ENCODE results near the gene SLC25A26. TPM values are rescaled to one million over a fixed set of nuclear protein-coding genes. Genes with fewer than 3 reads are reported as not detected.

SLC25A26 gene
- total RNA-seq, 2 experiments from 2014 or later: 22.6 TPM

GRCh38 chr3:66407611-66408218 is 186.9 kb downstream of the SLC25A26 start:
- Mint-ChIP-seq H3K27me3 (no peaks in the 10 kb centered on the region), H3K9me3 (no peaks in the 10 kb centered on the region), H3K27ac (no peak overlapping the region), H3K36me3 (peaks cover 26% of the 10 kb centered on the region), H3K4me1 (ENCODE audit: low read depth) (no peaks in the 10 kb centered on the region), H3K4me3 (no peak overlapping the region)
- intact Hi-C loops (cut with micrococcal nuclease): loop anchor here (1.0 kb wide), 2 partner anchors 94 to 409 kb away; partner anchors contain the start of gene LRIG1
- POLR2A ChIA-PET: interaction anchor here (0.6 kb wide), 1 partner anchor 103 kb away, joined by 3 read pairs; no protein-coding TSS in a partner anchor
- peak; percentile 80 for DNase-seq
- CTCF ChIA-PET: interaction anchor here (0.6 to 8.5 kb wide), 54 partner anchors 10 to 414 kb away, joined by 3 to 71 read pairs (median 4); no protein-coding TSS in a partner anchor

GRCh38 chr3:66409771-66410754 is 189.3 kb downstream of the SLC25A26 start:
- no peak overlapping the region for H3K27ac Mint-ChIP-seq
- ChIA-PET CTCF (interaction anchor here (0.9 to 8.5 kb wide), 7 partner anchors 7 to 412 kb away, joined by 3 to 71 read pairs (median 4); no protein-coding TSS in a partner anchor), POLR2A (no interaction called here)
- intact Hi-C loops (cut with micrococcal nuclease): no loop called here
- peaks cover 35% of the 10 kb centered on the region for H3K36me3 Mint-ChIP-seq
- H3K4me3 Mint-ChIP-seq: no peak overlapping the region
- H3K27me3 Mint-ChIP-seq: no peaks in the 10 kb centered on the region
- peaks cover 7% of the 10 kb centered on the region for H3K4me1 Mint-ChIP-seq (ENCODE audit: low read depth)
- no peak for DNase-seq
- no peaks in the 10 kb centered on the region for H3K9me3 Mint-ChIP-seq

GRCh38 chr3:66410976-66411375 is 190.2 kb downstream of the SLC25A26 start:
- Mint-ChIP-seq H3K27me3 (no peaks in the 10 kb centered on the region), H3K9me3 (no peaks in the 10 kb centered on the region), H3K4me3 (no peak overlapping the region), H3K36me3 (peaks cover 35% of the 10 kb centered on the region), H3K4me1 (ENCODE audit: low read depth) (peaks cover 7% of the 10 kb centered on the region), H3K27ac (no peak overlapping the region)
- CTCF ChIA-PET: interaction anchor here (0.9 to 8.5 kb wide), 4 partner anchors 91 to 411 kb away, joined by 3 to 71 read pairs (median 6); no protein-coding TSS in a partner anchor
- no peak for DNase-seq
- intact Hi-C loops (cut with micrococcal nuclease): no loop called here
- POLR2A ChIA-PET: no interaction called here

GRCh38 chr3:66411474-66411873 is 190.7 kb downstream of the SLC25A26 start:
- peak overlapping the region; percentile 38 for H3K27ac Mint-ChIP-seq
- POLR2A ChIA-PET: no interaction called here
- H3K9me3 Mint-ChIP-seq: no peaks in the 10 kb centered on the region
- CTCF ChIA-PET: interaction anchor here (1.9 to 8.5 kb wide), 2 partner anchors 406 to 410 kb away, joined by 8 to 71 read pairs; no protein-coding TSS in a partner anchor
- no peak overlapping the region for H3K4me3 Mint-ChIP-seq
- H3K27me3 Mint-ChIP-seq: no peaks in the 10 kb centered on the region
- H3K36me3 Mint-ChIP-seq: peaks cover 39% of the 10 kb centered on the region
- DNase-seq: no peak
- intact Hi-C loops (cut with micrococcal nuclease): no loop called here
- peaks cover 7% of the 10 kb centered on the region for H3K4me1 Mint-ChIP-seq (ENCODE audit: low read depth)

- Mint-ChIP-seq H3K4me3 (no peak overlapping the region), H3K27me3 (no peaks in the 10 kb centered on the region), H3K9me3 (no peaks in the 10 kb centered on the region), H3K36me3 (peaks cover 40% of the 10 kb centered on the region), H3K4me1 (ENCODE audit: low read depth) (peaks cover 7% of the 10 kb centered on the region), H3K27ac (no peak overlapping the region)
- CTCF ChIA-PET: interaction anchor here (1.5 to 8.5 kb wide), 3 partner anchors 79 to 410 kb away, joined by 3 to 71 read pairs (median 8); no protein-coding TSS in a partner anchor
- no peak for DNase-seq
- intact Hi-C loops (cut with micrococcal nuclease): no loop called here
- POLR2A ChIA-PET: no interaction called here
Measured at GRCh38 chr3:66411961-66412887, 191.4 kb downstream of the SLC25A26 start.

GRCh38 chr3:66413151-66413751 is 192.4 kb downstream of the SLC25A26 start:
- CTCF ChIA-PET: interaction anchor here (1.5 to 8.5 kb wide), 2 partner anchors 78 to 404 kb away, joined by 3 to 71 read pairs; no protein-coding TSS in a partner anchor
- Mint-ChIP-seq H3K9me3 (no peaks in the 10 kb centered on the region), H3K36me3 (peaks cover 40% of the 10 kb centered on the region), H3K27ac (peak overlapping the region; percentile 15), H3K4me1 (ENCODE audit: low read depth) (peaks cover 9% of the 10 kb centered on the region), H3K27me3 (no peaks in the 10 kb centered on the region), H3K4me3 (no peak overlapping the region)
- intact Hi-C loops (cut with micrococcal nuclease): no loop called here
- POLR2A ChIA-PET: no interaction called here
- peak; percentile 25 for DNase-seq

GRCh38 chr3:66414846-66415245 is 194.0 kb downstream of the SLC25A26 start:
- no peaks in the 10 kb centered on the region for H3K27me3 Mint-ChIP-seq
- intact Hi-C loops (cut with micrococcal nuclease): no loop called here
- H3K9me3 Mint-ChIP-seq: no peaks in the 10 kb centered on the region
- H3K4me1 Mint-ChIP-seq (ENCODE audit: low read depth): peaks cover 20% of the 10 kb centered on the region
- peaks cover 45% of the 10 kb centered on the region for H3K36me3 Mint-ChIP-seq
- no peak overlapping the region for H3K27ac Mint-ChIP-seq
- ChIA-PET POLR2A (no interaction called here), CTCF (interaction anchor here (0.9 kb wide), 1 partner anchor 408 kb away, joined by 4 read pairs; no protein-coding TSS in a partner anchor)
- H3K4me3 Mint-ChIP-seq: no peak overlapping the region
- DNase-seq: no peak

- Mint-ChIP-seq H3K9me3 (peaks cover 6% of the 10 kb centered on the region), H3K27ac (no peak overlapping the region), H3K27me3 (no peaks in the 10 kb centered on the region), H3K36me3 (peaks cover 51% of the 10 kb centered on the region), H3K4me3 (no peak overlapping the region), H3K4me1 (ENCODE audit: low read depth) (peaks cover 29% of the 10 kb centered on the region)
- POLR2A ChIA-PET: no interaction called here
- DNase-seq: no peak
- intact Hi-C loops (cut with micrococcal nuclease): no loop called here
- CTCF ChIA-PET: no interaction called here
Measured at GRCh38 chr3:66415867-66416428, 195.1 kb downstream of the SLC25A26 start.

GRCh38 chr3:66416556-66417304 is 195.9 kb downstream of the SLC25A26 start:
- H3K9me3 Mint-ChIP-seq: peaks cover 12% of the 10 kb centered on the region
- intact Hi-C loops (cut with micrococcal nuclease): no loop called here
- CTCF ChIA-PET: interaction anchor here (0.8 kb wide), 1 partner anchor 7 kb away, joined by 4 read pairs; no protein-coding TSS in a partner anchor
- H3K36me3 Mint-ChIP-seq: peaks cover 54% of the 10 kb centered on the region
- no peak overlapping the region for H3K4me3 Mint-ChIP-seq
- H3K27ac Mint-ChIP-seq: no peak overlapping the region
- POLR2A ChIA-PET: no interaction called here
- no peaks in the 10 kb centered on the region for H3K27me3 Mint-ChIP-seq
- peaks cover 31% of the 10 kb centered on the region for H3K4me1 Mint-ChIP-seq (ENCODE audit: low read depth)
- DNase-seq: no peak

GRCh38 chr3:66418475-66418931 is 197.7 kb downstream of the SLC25A26 start:
- DNase-seq: no peak
- no peaks in the 10 kb centered on the region for H3K27me3 Mint-ChIP-seq
- H3K4me1 Mint-ChIP-seq (ENCODE audit: low read depth): peaks cover 26% of the 10 kb centered on the region
- no peak overlapping the region for H3K27ac Mint-ChIP-seq
- intact Hi-C loops (cut with micrococcal nuclease): no loop called here
- peaks cover 55% of the 10 kb centered on the region for H3K36me3 Mint-ChIP-seq
- ChIA-PET POLR2A (no interaction called here), CTCF (no interaction called here)
- H3K9me3 Mint-ChIP-seq: peaks cover 26% of the 10 kb centered on the region
- H3K4me3 Mint-ChIP-seq: no peak overlapping the region
